Measurements from ENCODE around the gene EPHA8. TPM values are rescaled to one million over a fixed set of nuclear protein-coding genes. Genes with fewer than 3 reads are reported as not detected.

Gene EPHA8
- total RNA-seq, 1 donor from 2014 or later, result not detected

- DNase-seq (no peak), ATAC-seq (no peak)
- peaks cover 4% of the 10 kb centered on the region for H3K4me1 ChIP-seq
- H3K27ac ChIP-seq, result no peak overlapping the region
- H3K9me3 ChIP-seq, result no peaks in the 10 kb centered on the region
- intact Hi-C loops (cut with DNase I), result no loop called here
- no peaks in the 10 kb centered on the region for H3K36me3 ChIP-seq
- H3K4me3 ChIP-seq, result no peak overlapping the region
- TF ChIP-seq, protein P1, sequence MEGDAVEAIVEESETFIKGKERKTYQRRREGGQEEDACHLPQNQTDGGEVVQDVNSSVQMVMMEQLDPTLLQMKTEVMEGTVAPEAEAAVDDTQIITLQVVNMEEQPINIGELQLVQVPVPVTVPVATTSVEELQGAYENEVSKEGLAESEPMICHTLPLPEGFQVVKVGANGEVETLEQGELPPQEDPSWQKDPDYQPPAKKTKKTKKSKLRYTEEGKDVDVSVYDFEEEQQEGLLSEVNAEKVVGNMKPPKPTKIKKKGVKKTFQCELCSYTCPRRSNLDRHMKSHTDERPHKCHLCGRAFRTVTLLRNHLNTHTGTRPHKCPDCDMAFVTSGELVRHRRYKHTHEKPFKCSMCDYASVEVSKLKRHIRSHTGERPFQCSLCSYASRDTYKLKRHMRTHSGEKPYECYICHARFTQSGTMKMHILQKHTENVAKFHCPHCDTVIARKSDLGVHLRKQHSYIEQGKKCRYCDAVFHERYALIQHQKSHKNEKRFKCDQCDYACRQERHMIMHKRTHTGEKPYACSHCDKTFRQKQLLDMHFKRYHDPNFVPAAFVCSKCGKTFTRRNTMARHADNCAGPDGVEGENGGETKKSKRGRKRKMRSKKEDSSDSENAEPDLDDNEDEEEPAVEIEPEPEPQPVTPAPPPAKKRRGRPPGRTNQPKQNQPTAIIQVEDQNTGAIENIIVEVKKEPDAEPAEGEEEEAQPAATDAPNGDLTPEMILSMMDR (IDR thresholded peaks at IDR 0.05), result no peak
- H3K27me3 ChIP-seq, result no peaks in the 10 kb centered on the region
Observed at GRCh38 chr1:22579541-22580155, 16.4 kb downstream of the EPHA8 start.

- TF ChIP-seq, protein P1 (IDR thresholded peaks at IDR 0.05), result no peak
- intact Hi-C loops (cut with DNase I), result no loop called here
- H3K27me3 ChIP-seq, result no peaks in the 10 kb centered on the region
- DNase-seq (no peak), ATAC-seq (no peak)
- H3K4me1 ChIP-seq, result peaks cover 4% of the 10 kb centered on the region
- no peaks in the 10 kb centered on the region for H3K9me3 ChIP-seq
- no peaks in the 10 kb centered on the region for H3K36me3 ChIP-seq
- H3K27ac ChIP-seq, result no peak overlapping the region
- H3K4me3 ChIP-seq, result no peak overlapping the region
Observed at GRCh38 chr1:22582661-22583635, 19.7 kb downstream of the EPHA8 start.

GRCh38 chr1:22584001-22584562 lies 20.8 kb downstream of the EPHA8 start:
- TF ChIP-seq, protein P1 (IDR thresholded peaks at IDR 0.05), result no peak
- intact Hi-C loops (cut with DNase I), result no loop called here
- Histone ChIP-seq H3K4me1 (peaks cover 4% of the 10 kb centered on the region), H3K4me3 (no peak overlapping the region), H3K9me3 (no peaks in the 10 kb centered on the region), H3K36me3 (no peaks in the 10 kb centered on the region), H3K27ac (no peak overlapping the region), H3K27me3 (peaks cover 4% of the 10 kb centered on the region)
- ATAC-seq (no peak), DNase-seq (no peak)

- Histone ChIP-seq H3K9me3 (no peaks in the 10 kb centered on the region), H3K4me3 (no peak overlapping the region), H3K4me1 (peaks cover 4% of the 10 kb centered on the region), H3K27me3 (peaks cover 5% of the 10 kb centered on the region), H3K36me3 (no peaks in the 10 kb centered on the region), H3K27ac (no peak overlapping the region)
- TF ChIP-seq, protein P1 (IDR thresholded peaks at IDR 0.05), result no peak
- ATAC-seq (no peak), DNase-seq (no peak)
- intact Hi-C loops (cut with DNase I), result no loop called here
Observed at GRCh38 chr1:22584970-22585369, 21.7 kb downstream of the EPHA8 start.

DNA sequence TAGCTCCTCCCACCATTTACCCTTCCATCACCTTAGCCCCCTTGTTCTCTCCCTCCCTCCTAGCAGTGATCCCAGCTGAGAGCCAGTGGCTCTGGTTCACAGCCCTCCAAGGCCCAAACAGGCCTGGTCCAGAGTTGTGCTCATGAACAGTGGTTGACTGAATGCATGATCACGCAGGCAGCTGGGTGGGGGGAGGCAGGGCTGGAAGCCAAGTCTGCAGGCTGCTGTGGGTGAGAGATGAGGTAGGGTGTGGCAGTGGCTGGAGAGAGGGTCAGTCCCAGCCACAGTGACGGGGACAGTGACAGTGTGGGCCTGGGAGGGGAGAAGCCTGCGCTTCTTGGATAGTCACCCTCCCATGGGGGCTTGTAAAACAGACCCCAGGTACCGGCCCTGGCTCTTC lies 22.2 kb downstream of the EPHA8 start:
- intact Hi-C loops (cut with DNase I), result no loop called here
- H3K27me3 ChIP-seq, result peaks cover 5% of the 10 kb centered on the region
- no peak for ATAC-seq

More for the DNA sequence above, 22.2 kb downstream of the EPHA8 start:
- DNase-seq, result no peak
- H3K4me1 ChIP-seq, result peaks cover 4% of the 10 kb centered on the region
- no peak overlapping the region for H3K27ac ChIP-seq
- H3K4me3 ChIP-seq, result no peak overlapping the region
- H3K36me3 ChIP-seq, result no peaks in the 10 kb centered on the region
- TF ChIP-seq, protein P1 (IDR thresholded peaks at IDR 0.05), result no peak
- no peaks in the 10 kb centered on the region for H3K9me3 ChIP-seq

Data from upper lobe of right lung (tissue), 1 donor.